WI38 (cell line): ENCODE measurements around the gene FAM110D.

Experiments used
- H3K4me3 ChIP-seq: 2 replicates; pipeline ENCODE4 v1.5.1; 2011; ENCODE audit warnings: low read depth, mild to moderate bottlenecking, control low read depth, low read length
- CTCF ChIP-seq: IDR thresholded peaks from 2 replicates; pipeline ENCODE4 v1.5.1; 2012; ENCODE audit warnings: low read depth, mild to moderate bottlenecking, control low read depth, low read length

FAM110D gene

DNA sequence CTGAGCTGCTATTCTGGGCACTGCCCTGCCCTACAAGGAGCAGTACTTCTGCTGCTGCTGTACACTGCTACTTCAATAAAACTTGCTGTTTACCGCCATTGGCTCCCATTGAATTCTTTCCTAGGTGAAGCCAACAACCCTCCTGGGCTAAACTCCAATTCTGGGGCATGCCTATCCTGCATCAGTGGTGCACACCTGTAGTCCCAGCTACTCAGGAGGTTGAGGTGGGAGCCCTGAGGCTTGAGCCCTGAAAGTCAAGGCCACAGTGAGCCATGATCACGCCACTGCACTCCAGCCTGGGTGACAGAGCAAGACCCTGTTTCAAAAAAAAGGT lies 26.1 kb upstream of the FAM110D start:
- H3K4me3 ChIP-seq = no peak overlapping the region
- no peak for TF ChIP-seq CTCF

DNA sequence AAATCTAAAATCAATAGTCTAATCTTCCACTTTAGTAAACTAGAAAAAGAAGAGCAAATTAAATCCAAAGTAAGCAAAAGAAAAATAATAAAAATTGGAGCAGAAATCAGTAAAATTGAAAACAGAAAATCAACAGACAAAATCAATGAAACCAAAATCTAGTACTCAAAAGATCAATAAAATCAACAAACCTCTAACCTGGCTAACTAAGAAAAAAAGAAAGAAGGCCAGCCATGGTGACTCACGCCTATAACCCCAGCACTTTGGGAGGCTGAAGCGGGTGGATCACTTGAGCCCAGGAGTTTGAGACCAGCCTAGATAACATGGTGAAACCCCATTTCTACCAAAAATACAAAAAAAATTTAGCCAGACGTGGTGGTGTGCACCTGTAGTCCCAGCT lies 24.4 kb upstream of the FAM110D start:
- H3K4me3 ChIP-seq = no peak overlapping the region
- TF ChIP-seq CTCF = no peak

DNA sequence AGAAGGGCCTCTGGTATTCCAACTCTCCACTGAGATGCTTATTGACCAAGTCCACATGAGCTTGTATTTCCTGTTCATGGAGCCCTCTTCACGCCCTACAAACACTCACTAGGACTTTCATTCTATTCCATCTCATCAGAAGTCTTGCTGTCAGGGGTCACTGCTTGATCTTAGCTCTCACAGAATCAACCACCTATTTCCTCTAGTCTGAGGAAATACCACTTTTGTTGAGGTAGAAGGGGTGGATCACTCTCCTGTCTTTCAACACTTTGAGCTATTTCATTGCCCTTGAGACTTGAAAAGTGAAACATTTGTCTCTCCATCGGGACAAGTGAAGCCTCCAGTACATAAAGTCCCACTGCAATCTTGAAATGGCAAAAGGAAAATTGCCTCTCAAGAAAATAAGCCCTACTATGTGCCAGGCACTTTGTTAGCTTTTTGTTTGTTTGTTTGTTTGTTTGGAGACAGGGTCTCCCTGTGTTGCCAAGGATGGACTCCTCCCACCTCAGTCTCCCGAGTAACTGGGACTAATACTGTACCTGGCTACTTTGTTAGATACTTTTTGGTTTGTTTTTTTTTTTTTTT lies 19.8 kb upstream of the FAM110D start:
- no peak overlapping the region for H3K4me3 ChIP-seq
- TF ChIP-seq CTCF = no peak

DNA sequence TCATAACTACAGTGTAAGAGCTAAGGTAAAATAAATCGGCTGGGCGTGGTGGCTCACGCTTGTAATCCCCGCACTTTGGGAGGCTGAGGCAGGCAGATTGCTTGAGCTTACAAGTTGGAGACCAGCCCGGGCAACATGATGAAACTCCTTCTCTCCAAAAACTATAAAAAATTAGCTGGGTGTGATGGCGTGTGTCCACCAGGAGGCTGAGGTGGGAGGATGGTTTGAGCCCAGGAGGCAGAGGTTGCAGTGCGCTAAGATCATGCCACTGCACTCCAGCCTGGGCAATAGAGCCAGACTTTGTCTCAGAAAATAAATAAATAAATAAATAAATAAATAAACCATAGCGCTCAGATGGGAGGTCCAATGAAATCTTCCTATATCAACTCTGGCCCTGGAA lies 16.7 kb upstream of the FAM110D start:
- no peak overlapping the region for H3K4me3 ChIP-seq
- no peak for TF ChIP-seq CTCF

DNA sequence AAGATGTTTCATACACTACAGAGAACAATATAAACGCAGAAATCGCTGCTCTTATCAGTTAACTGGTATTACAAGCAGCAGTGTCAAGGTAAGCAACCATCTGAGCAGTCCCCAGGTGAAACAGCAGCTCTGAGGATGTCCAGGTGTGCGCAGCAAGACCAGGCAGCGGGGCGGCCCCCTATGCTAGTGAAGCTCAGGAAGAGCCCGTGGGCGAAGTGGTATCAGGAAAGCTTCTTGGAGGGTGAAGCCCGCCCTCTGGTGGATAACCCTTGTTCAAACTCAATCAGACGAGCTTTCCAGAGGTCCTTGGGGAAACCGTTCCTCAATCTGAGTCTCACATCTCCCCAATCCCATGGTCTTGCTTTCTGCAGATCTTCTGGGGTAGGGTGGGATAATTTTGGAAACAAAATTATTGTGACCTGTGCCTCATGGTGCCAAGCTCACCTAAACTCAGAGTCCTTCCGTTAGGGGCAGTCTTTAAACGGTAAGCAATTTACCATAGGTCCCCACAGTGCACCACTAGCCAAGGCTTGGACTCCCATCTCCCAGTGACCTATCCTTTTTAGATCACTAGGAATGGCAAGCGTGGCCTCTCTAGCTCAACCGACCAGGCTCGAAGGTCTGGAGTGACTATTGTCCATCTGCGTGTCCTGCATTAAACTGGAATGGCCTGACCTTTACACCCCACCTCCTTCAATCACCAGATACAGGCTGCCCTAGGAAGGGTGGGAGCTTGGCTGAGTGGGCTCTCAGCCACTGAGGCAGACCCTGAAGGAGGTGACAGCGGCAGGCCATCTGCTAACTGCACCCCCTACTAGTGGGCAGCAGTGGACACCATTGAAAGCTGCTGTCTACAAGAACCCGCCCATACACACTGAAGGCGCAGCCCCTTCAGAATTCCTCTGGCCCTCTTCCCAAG lies 13.6 kb upstream of the FAM110D start:
- TF ChIP-seq CTCF = peak; percentile 63
- no peak overlapping the region for H3K4me3 ChIP-seq

DNA sequence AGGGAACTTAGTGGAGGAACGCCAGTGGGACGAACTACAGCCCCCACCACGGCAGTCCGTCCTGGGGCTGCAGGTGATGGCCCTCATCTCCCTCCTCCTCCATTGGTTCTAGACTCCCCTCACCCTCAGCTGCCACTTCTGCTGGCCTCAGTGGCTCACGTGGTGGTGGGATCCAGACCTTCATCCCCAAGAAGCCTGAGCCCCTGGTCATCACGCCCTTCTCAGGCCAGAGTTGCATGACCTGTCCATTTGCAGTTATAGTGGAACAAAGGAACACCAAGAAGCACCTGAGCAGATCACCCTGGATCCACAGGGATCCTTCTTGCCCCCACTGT lies 13.0 kb upstream of the FAM110D start:
- no peak overlapping the region for H3K4me3 ChIP-seq
- TF ChIP-seq CTCF = no peak

DNA sequence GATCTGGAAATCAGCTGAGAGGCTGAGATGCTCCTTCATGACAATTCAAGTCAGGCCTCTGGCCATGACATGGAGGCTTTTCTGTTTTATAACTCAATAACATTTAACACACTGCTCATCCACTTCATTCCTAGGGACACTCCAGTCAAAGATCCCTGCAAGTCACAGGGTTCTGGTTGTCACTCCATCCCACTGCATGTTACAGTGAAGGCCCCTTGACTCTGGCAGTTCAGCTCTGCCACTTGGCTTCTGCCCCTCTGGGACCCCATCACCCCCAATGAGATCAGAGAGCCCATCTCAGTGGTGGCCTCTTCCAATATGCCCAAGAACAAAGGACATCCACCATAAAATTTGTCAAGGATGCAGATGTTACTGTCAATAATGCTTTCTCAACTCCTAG lies 10.0 kb upstream of the FAM110D start:
- no peak overlapping the region for H3K4me3 ChIP-seq
- no peak for TF ChIP-seq CTCF
